Measurements from ENCODE around the gene TRAPPC8. TPM values are rescaled to one million over a fixed set of nuclear protein-coding genes. Genes with fewer than 3 reads are reported as not detected.

TRAPPC8 gene
- total and polyA plus RNA-seq, 10 donors: 17.6 to 64.5 (median 50.8) TPM

DNA sequence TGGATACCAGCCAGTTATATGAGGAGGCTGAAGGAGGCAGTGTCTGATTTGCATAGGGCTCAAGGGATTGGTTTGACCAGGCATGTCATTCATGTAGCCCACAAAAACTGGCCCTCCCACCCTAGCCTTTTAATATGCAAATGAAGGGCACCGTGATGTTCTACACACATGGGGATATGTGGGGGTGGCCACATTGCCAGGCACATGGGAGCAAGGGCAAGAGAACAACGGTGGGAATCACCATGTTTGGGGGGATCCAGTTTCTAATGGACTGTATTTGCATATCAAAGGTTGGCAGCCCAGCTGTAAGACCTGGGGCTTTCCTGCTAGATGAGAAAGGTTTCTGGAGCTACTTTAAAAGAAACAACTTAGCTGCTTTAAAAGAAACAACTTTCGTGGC lies 117.2 kb downstream of the TRAPPC8 start:
- WGBS, 5 donors: 49 to 60% (median 56%) methylated on average over 3 of the region's 3 CpGs
- Histone ChIP-seq H3K27ac (no peak overlapping the region), H3K4me3 (no peak overlapping the region), H3K27me3 (replicated peaks in 1 of 7) (no peaks in the 10 kb centered on the region), H3K9me3 (peaks cover 0 to 17% (median 0%) of the 10 kb centered on the region in 8 donors), H3K36me3 (peaks cover 0 to 40% (median 9%) of the 10 kb centered on the region in 6 donors), H3K4me1 (peaks cover 0 to 12% (median 0%) of the 10 kb centered on the region in 6 donors)
- DNase-seq: no peak
- TF ChIP-seq, protein P1, sequence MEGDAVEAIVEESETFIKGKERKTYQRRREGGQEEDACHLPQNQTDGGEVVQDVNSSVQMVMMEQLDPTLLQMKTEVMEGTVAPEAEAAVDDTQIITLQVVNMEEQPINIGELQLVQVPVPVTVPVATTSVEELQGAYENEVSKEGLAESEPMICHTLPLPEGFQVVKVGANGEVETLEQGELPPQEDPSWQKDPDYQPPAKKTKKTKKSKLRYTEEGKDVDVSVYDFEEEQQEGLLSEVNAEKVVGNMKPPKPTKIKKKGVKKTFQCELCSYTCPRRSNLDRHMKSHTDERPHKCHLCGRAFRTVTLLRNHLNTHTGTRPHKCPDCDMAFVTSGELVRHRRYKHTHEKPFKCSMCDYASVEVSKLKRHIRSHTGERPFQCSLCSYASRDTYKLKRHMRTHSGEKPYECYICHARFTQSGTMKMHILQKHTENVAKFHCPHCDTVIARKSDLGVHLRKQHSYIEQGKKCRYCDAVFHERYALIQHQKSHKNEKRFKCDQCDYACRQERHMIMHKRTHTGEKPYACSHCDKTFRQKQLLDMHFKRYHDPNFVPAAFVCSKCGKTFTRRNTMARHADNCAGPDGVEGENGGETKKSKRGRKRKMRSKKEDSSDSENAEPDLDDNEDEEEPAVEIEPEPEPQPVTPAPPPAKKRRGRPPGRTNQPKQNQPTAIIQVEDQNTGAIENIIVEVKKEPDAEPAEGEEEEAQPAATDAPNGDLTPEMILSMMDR (IDR thresholded peaks at IDR 0.05 in 8 of 11, conservative IDR thresholded peaks at IDR 0.05 in 3 of 11): no peak
- no peak for TF ChIP-seq POLR2AphosphoS5 (IDR thresholded peaks at IDR 0.05)
- no peak for TF ChIP-seq POLR2A (IDR thresholded peaks at IDR 0.05)
- intact Hi-C loops (cut with DNase I; ENCODE audit: low total_unique reads): no loop called here

DNA sequence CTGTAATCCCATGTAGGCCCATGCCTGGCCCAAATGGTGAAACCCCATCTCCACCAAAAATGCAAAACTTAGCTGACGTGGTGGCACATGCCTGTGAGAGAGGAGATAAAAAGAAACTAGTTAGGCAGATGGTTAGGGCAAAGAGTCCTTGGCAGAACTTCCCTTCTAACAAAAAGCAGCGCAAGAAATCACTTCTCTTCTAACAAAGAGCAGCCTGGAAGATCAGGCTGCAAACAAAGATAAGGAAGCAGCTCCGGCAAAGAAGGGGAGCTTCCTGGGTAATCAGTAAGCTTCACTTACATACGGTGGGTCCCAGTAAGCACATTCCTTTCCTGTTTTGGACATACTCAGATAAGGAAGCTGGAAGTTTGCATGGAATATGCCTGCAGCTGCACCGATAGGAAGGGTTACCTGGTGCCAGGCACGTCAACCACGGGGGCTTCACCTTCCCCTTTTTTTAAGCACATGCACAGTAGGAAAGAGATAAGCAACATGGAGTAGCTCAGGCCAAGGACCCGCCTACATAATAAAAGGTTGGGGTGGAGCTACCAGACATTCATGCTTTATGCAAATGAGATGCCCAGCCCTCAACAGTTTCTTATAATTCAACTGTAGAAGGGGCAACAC lies 121.3 kb downstream of the TRAPPC8 start:
- H3K36me3 ChIP-seq: peaks cover 0 to 2% (median 0%) of the 10 kb centered on the region in 6 donors
- H3K4me1 ChIP-seq: peaks cover 0 to 12% (median 0%) of the 10 kb centered on the region in 6 donors
- no peak for DNase-seq
- no peak overlapping the region for H3K27ac ChIP-seq
- 26 to 40% (median 30%) methylated on average over 8 of the region's 8 CpGs for WGBS, 5 donors
- TF ChIP-seq, protein P1 (IDR thresholded peaks at IDR 0.05 in 8 of 11, conservative IDR thresholded peaks at IDR 0.05 in 3 of 11): no peak
- TF ChIP-seq POLR2AphosphoS5 (IDR thresholded peaks at IDR 0.05): no peak
- no peaks in the 10 kb centered on the region for H3K27me3 ChIP-seq (replicated peaks in 1 of 7)
- H3K4me3 ChIP-seq: no peak overlapping the region
- intact Hi-C loops (cut with DNase I; ENCODE audit: low total_unique reads): no loop called here
- H3K9me3 ChIP-seq: peaks cover 0 to under 1% (median 0%) of the 10 kb centered on the region in 8 donors

- H3K9me3 ChIP-seq: no peaks in the 10 kb centered on the region
- H3K27ac ChIP-seq: no peak overlapping the region
- intact Hi-C loops (cut with DNase I; ENCODE audit: low total_unique reads): loop anchor here (5.0 kb wide), 1 partner anchor 268 kb away; no protein-coding TSS in a partner anchor
- H3K27me3 ChIP-seq (replicated peaks in 1 of 7): no peaks in the 10 kb centered on the region
- no peak overlapping the region for H3K4me3 ChIP-seq
- WGBS, 5 donors: 89 to 95% (median 93%) methylated on average over 1 of the region's 1 CpG
- no peak for TF ChIP-seq POLR2A (IDR thresholded peaks at IDR 0.05)
- TF ChIP-seq, protein P1 (IDR thresholded peaks at IDR 0.05 in 8 of 11, conservative IDR thresholded peaks at IDR 0.05 in 3 of 11): peak in 4 of 11 experiments; percentile 2 to 15 (median 6)
- no peak for TF ChIP-seq POLR2AphosphoS5 (IDR thresholded peaks at IDR 0.05)
- no peaks in the 10 kb centered on the region for H3K36me3 ChIP-seq
- H3K4me1 ChIP-seq: peaks cover 0 to 12% (median 0%) of the 10 kb centered on the region in 6 donors
- DNase-seq: no peak
Measured at GRCh38 chr18:31819925-31820229, 123.1 kb downstream of the TRAPPC8 start.

GRCh38 chr18:31819106-31819924 lies 123.6 kb downstream of the TRAPPC8 start:
- H3K4me1 ChIP-seq: peaks cover 0 to 12% (median 0%) of the 10 kb centered on the region in 6 donors
- no peak for DNase-seq
- no peak overlapping the region for H3K27ac ChIP-seq
- no peaks in the 10 kb centered on the region for H3K9me3 ChIP-seq
- H3K4me3 ChIP-seq: no peak overlapping the region
- WGBS, 5 donors: 63 to 69% (median 65%) methylated on average over 11 of the region's 11 CpGs
- TF ChIP-seq POLR2A (IDR thresholded peaks at IDR 0.05) (no peak), POLR2AphosphoS5 (IDR thresholded peaks at IDR 0.05) (no peak)
- TF ChIP-seq, protein P1 (IDR thresholded peaks at IDR 0.05 in 8 of 11, conservative IDR thresholded peaks at IDR 0.05 in 3 of 11): peak in 10 of 11 experiments; percentile 10 to 70 (median 60)
- H3K27me3 ChIP-seq (replicated peaks in 1 of 7): no peaks in the 10 kb centered on the region
- H3K36me3 ChIP-seq: no peaks in the 10 kb centered on the region
- intact Hi-C loops (cut with DNase I; ENCODE audit: low total_unique reads): loop anchor here (5.0 kb wide), 1 partner anchor 267 kb away; no protein-coding TSS in a partner anchor
